Activated CD8-positive, alpha-beta memory T cell treated with anti-CD3 and anti-CD28 coated beads for 4 hours (primary cell): ENCODE results near the gene PLP1.
"Not testable (repeated sequence)": the region's sequence is repeated elsewhere in the genome, so short reads cannot be mapped to it uniquely, and the experiment has no call there.

Experiments
- DNase-seq, 2 donors: peaks; one replicate each; pipeline ENCODE4 v3.0.0-alpha.2; 2020; ENCODE audit warnings: low read depth in 2 of 2

PLP1 gene

GRCh38 chrX:103781062-103781402 lies 4.4 kb downstream of the PLP1 start:
- no peak for DNase-seq

- DNase-seq = no peak
These were observed 5.1 kb downstream of the PLP1 start for GRCh38 chrX:103781706-103782105.

GRCh38 chrX:103782640-103783039 lies 6.0 kb downstream of the PLP1 start:
- no peak for DNase-seq

- no peak for DNase-seq
These were observed 6.6 kb downstream of the PLP1 start for GRCh38 chrX:103783196-103783595.

GRCh38 chrX:103783971-103784370 lies 7.3 kb downstream of the PLP1 start:
- DNase-seq = no peak

- DNase-seq = no peak
These were observed 12.4 kb downstream of the PLP1 start for GRCh38 chrX:103789004-103789403.

- DNase-seq = no peak
These were observed 14.6 kb downstream of the PLP1 start for GRCh38 chrX:103791228-103791627.

- no peak for DNase-seq
These were observed 15.3 kb downstream of the PLP1 start for GRCh38 chrX:103791826-103792485.

- DNase-seq = no peak
These were observed 16.4 kb downstream of the PLP1 start for GRCh38 chrX:103792916-103793544.

GRCh38 chrX:103793545-103793940 lies 16.9 kb downstream of the PLP1 start:
- no peak for DNase-seq

- no peak for DNase-seq
These were observed 17.5 kb downstream of the PLP1 start for GRCh38 chrX:103794119-103794518.

GRCh38 chrX:103797691-103798090 lies 21.1 kb downstream of the PLP1 start:
- DNase-seq = no peak

GRCh38 chrX:103800318-103800717 lies 23.7 kb downstream of the PLP1 start:
- DNase-seq = no peak

- DNase-seq = no peak
These were observed 29.2 kb downstream of the PLP1 start for GRCh38 chrX:103805860-103806259.

- DNase-seq = no peak
These were observed 30.3 kb downstream of the PLP1 start for GRCh38 chrX:103806862-103807474.

- DNase-seq = no peak
These were observed 35.2 kb downstream of the PLP1 start for GRCh38 chrX:103811858-103812257.

- DNase-seq = not testable (repeated sequence)
These were observed 40.5 kb downstream of the PLP1 start for GRCh38 chrX:103817101-103817500.

GRCh38 chrX:103817502-103817901 lies 40.9 kb downstream of the PLP1 start:
- DNase-seq = no peak

- no peak for DNase-seq
These were observed 42.4 kb downstream of the PLP1 start for GRCh38 chrX:103818842-103819619.

- not testable (repeated sequence) for DNase-seq
These were observed 44.2 kb downstream of the PLP1 start for GRCh38 chrX:103820802-103821201.

GRCh38 chrX:103823591-103823990 lies 47.0 kb downstream of the PLP1 start:
- DNase-seq = no peak

- DNase-seq = no peak
These were observed 49.2 kb downstream of the PLP1 start for GRCh38 chrX:103825881-103826280.

- DNase-seq = no peak
These were observed 51.9 kb downstream of the PLP1 start for GRCh38 chrX:103828529-103828928.
